Endothelial cell of umbilical vein (primary cell): ENCODE measurements around the gene CHMP1A. TPM values are rescaled to one million over a fixed set of nuclear protein-coding genes. Genes with fewer than 3 reads are reported as not detected.

Experiments
- Bru-seq: library from RNA; stranded (reverse); fragments of 400-500 nt; gene quantifications from one replicate; lab custom pipeline; 2021; lab: Mats Ljungman, UMichigan
- BruChase-seq, 2 experiments: library from RNA; stranded (reverse); fragments of 400-500 nt; gene quantifications; one replicate each; lab custom pipeline; 2021; lab: Mats Ljungman, UMichigan
- BruUV-seq: library from RNA; stranded (reverse); fragments of 400-500 nt; replicated peaks from 2 replicates; lab custom pipeline; 2021; lab: Mats Ljungman, UMichigan
- CTCF ChIA-PET: fragments of 300-600, 350-600 bp; sonication (Branson Sonifier 250); formaldehyde crosslinking; loops from one replicate; lab custom pipeline; 2021; ENCODE audit warnings: antibody characterized with exemption, inconsistent platforms; lab: Charles Lee
- POLR2A ChIA-PET: fragments of 300-600, 350-600 bp; sonication (Branson Sonifier 250); formaldehyde crosslinking; loops from one replicate; lab custom pipeline; 2021; ENCODE audit warnings: antibody characterized with exemption, inconsistent platforms; lab: Charles Lee
- DNase-seq: peaks from one replicate; pipeline ENCODE4 v3.0.0-alpha.2; 2011; ENCODE audit warnings: low read depth, low spot score
- FAIRE-seq: peaks from 2 replicates; lab custom pipeline; 2011; peaks lifted over from hg19 to GRCh38; lab: Jason Lieb, UNC
- H2AFZ ChIP-seq: 2 replicates; pipeline ENCODE4 v1.6.0; 2012; ENCODE audit warnings: low read depth, low read length, control low read depth, inconsistent platforms
- H3K27ac ChIP-seq: 2 replicates; pipeline ENCODE4 v1.5.1; 2011; ENCODE audit warnings: low read depth, mild to moderate bottlenecking, control low read depth, low read length, moderate library complexity; ENCODE audit not compliant: insufficient read depth
- H3K27me3 ChIP-seq, 2 experiments: 2 replicates each; pipeline versions ENCODE4 v1.6.0 to v1.6.1; 2011; ENCODE audit warnings: low read length in 2 of 2, mixed read lengths in 1 of 2; ENCODE audit not compliant: control insufficient read depth in 2 of 2, insufficient read depth in 2 of 2
- H3K36me3 ChIP-seq, 2 experiments: 2 replicates in 1 of 2; 3 replicates in 1 of 2; pipeline ENCODE4 v1.5.1; 2011; ENCODE audit warnings: low read length in 2 of 2, mild to moderate bottlenecking in 1 of 2, moderate library complexity in 1 of 2; ENCODE audit not compliant: control insufficient read depth in 2 of 2, insufficient read depth in 2 of 2; ENCODE audit errors: extremely low read depth in 1 of 2
- H3K4me1 ChIP-seq: 3 replicates; pipeline ENCODE4 v1.5.1; 2011; ENCODE audit warnings: mild to moderate bottlenecking, low read length; ENCODE audit not compliant: control insufficient read depth, insufficient read depth; ENCODE audit errors: extremely low read depth
- H3K4me2 ChIP-seq: 2 replicates; pipeline ENCODE4 v1.6.1; 2011; ENCODE audit warnings: low read length, control low read depth, mixed read lengths; ENCODE audit not compliant: insufficient read depth
- H3K4me3 ChIP-seq, 3 experiments: fragments of 200-600 bp in 1 of 3; sonication (generic), shearing (Covaris generic) in 1 of 3; replicated peaks in 1 of 3; 2 replicates each; pipeline ENCODE4 v1.5.1; 2011 to 2016; ENCODE audit warnings: control low read depth in 3 of 3, low read length in 3 of 3, mild to moderate bottlenecking in 2 of 3, inconsistent platforms in 1 of 3, low read depth in 1 of 3, moderate library complexity in 1 of 3; ENCODE audit not compliant: insufficient read depth in 1 of 3
- H3K79me2 ChIP-seq: 2 replicates; pipeline ENCODE4 v1.6.0; 2012; ENCODE audit warnings: low read length, inconsistent platforms; ENCODE audit not compliant: control insufficient read depth, insufficient read depth
- H3K9ac ChIP-seq: replicated peaks from 2 replicates; pipeline ENCODE3; 2011; ENCODE audit warnings: low read length, control low read depth; ENCODE audit not compliant: insufficient read depth; ENCODE audit errors: extremely low read depth
- H3K9me1 ChIP-seq: replicated peaks from 3 replicates; pipeline ENCODE4 v1.6.0; 2011; ENCODE audit warnings: mild to moderate bottlenecking, low read length; ENCODE audit not compliant: control insufficient read depth, insufficient read depth; ENCODE audit errors: extremely low read depth
- H3K9me3 ChIP-seq: replicated peaks from 2 replicates; pipeline ENCODE4 v1.5.1; 2012; ENCODE audit warnings: low read length, inconsistent platforms; ENCODE audit not compliant: control insufficient read depth, insufficient read depth
- H4K20me1 ChIP-seq: replicated peaks from 2 replicates; pipeline ENCODE3; 2011; ENCODE audit warnings: mild to moderate bottlenecking, low read length; ENCODE audit not compliant: control insufficient read depth, insufficient read depth; ENCODE audit errors: extremely low read depth
- CTCF ChIP-seq, 2 donors: IDR thresholded peaks; 1 replicate in 1 of 2; 2 replicates in 1 of 2; pipeline ENCODE4 v1.5.1; 2011; ENCODE audit warnings: low read length in 2 of 2, mild to moderate bottlenecking in 2 of 2, moderate library complexity in 2 of 2, control low read depth in 1 of 2, inconsistent platforms in 1 of 2, low read depth in 1 of 2; ENCODE audit not compliant: insufficient read depth in 1 of 2; ENCODE audit errors: extremely low read depth in 1 of 2
- EZH2 ChIP-seq: IDR thresholded peaks from 2 replicates; pipeline ENCODE4 v1.6.1; 2012; ENCODE audit warnings: borderline replicate concordance, low read depth, mild to moderate bottlenecking, moderate library complexity, low read length, inconsistent platforms; ENCODE audit not compliant: severe bottlenecking
- FOS ChIP-seq: IDR thresholded peaks from 2 replicates; pipeline ENCODE4 v1.6.1; 2011; ENCODE audit warnings: mild to moderate bottlenecking, low read length, moderate library complexity, borderline replicate concordance; ENCODE audit not compliant: insufficient read depth
- GATA2 ChIP-seq: IDR thresholded peaks from 2 replicates; pipeline ENCODE4 v1.7.0; 2011; ENCODE audit warnings: low read depth, mild to moderate bottlenecking, moderate library complexity, mixed read lengths, low read length; ENCODE audit not compliant: insufficient read length, insufficient read depth
- JUN ChIP-seq: IDR thresholded peaks from 2 replicates; pipeline ENCODE4 v1.6.1; 2011; ENCODE audit warnings: borderline replicate concordance, low read depth; ENCODE audit not compliant: insufficient read length, insufficient read depth
- MAX ChIP-seq: IDR thresholded peaks from 2 replicates; pipeline ENCODE4 v1.6.1; 2011; ENCODE audit not compliant: insufficient read depth, insufficient read length
- MYC ChIP-seq: IDR thresholded peaks from one replicate; pipeline ENCODE4 v1.6.1; 2011; ENCODE audit warnings: mild to moderate bottlenecking, low read depth, low read length
- POLR2A ChIP-seq: IDR thresholded peaks from 2 replicates; pipeline ENCODE4 v1.6.1; 2012; ENCODE audit warnings: low read depth, mild to moderate bottlenecking, control low read depth, low read length
- POLR2AphosphoS5 ChIP-seq: IDR thresholded peaks from 2 replicates; pipeline ENCODE4 v1.6.1; 2012; ENCODE audit warnings: low read depth, mild to moderate bottlenecking, control low read depth, low read length, moderate library complexity; ENCODE audit not compliant: insufficient read depth
- dilution Hi-C: fragments of 300-500 bp; cut with MboI; formaldehyde crosslinking; loops from one replicate; pipeline ENCODE4 v1.15.0; 2019; ENCODE audit warnings: low sequenced_read_pairs; ENCODE audit not compliant: extremely low pct_ligation_motif_present
- intact Hi-C: fragments of 100-400 bp; cut with micrococcal nuclease; formaldehyde crosslinking; loops from one replicate; pipeline ENCODE4 v1.10.0; 2022
- long read RNA-seq: library from polyadenylated mRNA; stranded (forward); transcript quantifications from one replicate; pipeline ENCODE4 v2.0.0, GENCODE V29; 2021
- polyA minus RNA-seq, 3 experiments: library from RNA; depleted of rRNA, polyadenylated mRNA; stranded (reverse); fragments of >200 nt; gene quantifications; 1 replicate in 1 of 3; 2 replicates in 2 of 3; pipeline ENCODE4 v1.2.3, GENCODE V29; 2011
- polyA plus RNA-seq, 4 experiments: library from polyadenylated mRNA; depleted of rRNA in 3 of 4; stranded (reverse) in 3 of 4; unstranded in 1 of 4; fragments of >200 nt; gene quantifications; 2 replicates each; pipeline versions ENCODE4 v1.2.1 to v1.2.3, GENCODE V29; 2011 to 2012; ENCODE audit warnings: missing spikeins in 1 of 4
- total RNA-seq: library from RNA; stranded (reverse); gene quantifications from 2 replicates; pipeline ENCODE4 v1.2.3, GENCODE V29; 2021

CHMP1A gene
- 83.9 and 86.3 TPM in 2 replicates for total RNA-seq
- polyA plus RNA-seq, result 101 and 110 TPM in 2 replicates
- polyA plus RNA-seq (2011; cell fraction: cytosol; rRNA removed), result 64.1 and 84.6 TPM in 2 replicates
- 98.7 and 105 TPM in 2 replicates for polyA plus RNA-seq (2011; cell fraction: nucleus; rRNA removed)
- polyA plus RNA-seq (2012), result 67.5 and 82.6 TPM in 2 replicates
- 82.6 and 99.7 TPM in 2 replicates for polyA minus RNA-seq
- polyA minus RNA-seq (2011; cell fraction: cytosol; rRNA and poly(A)+ RNA removed), result 64.0 TPM
- 24.9 and 33.4 TPM in 2 replicates for polyA minus RNA-seq (2011; cell fraction: nucleus; rRNA and poly(A)+ RNA removed)
- percentile 60 among the genes with signal in this experiment for Bru-seq, nascent RNA
- percentile 87 among the genes with signal in this experiment for BruChase-seq, experiment 1, labeled RNA remaining after a 6-hour chase
- percentile 76 among the genes with signal in this experiment for BruChase-seq, experiment 2, labeled RNA remaining after a 2-hour chase
- long read RNA-seq, transcript CHMP1A-204 (2 exons, 2,007 nt), result minor isoform, 8 of 1,575 reads
- long read RNA-seq, transcript CHMP1A-202 (6 exons, 2,295 nt), result major isoform, 12 of 1,575 reads
- long read RNA-seq, partial matches to known transcripts, result 2 of 1,575 reads
- long read RNA-seq, other reads (novel, unspliced or antisense), result 1,552 of 1,575 reads

- Histone ChIP-seq H3K9me3 (no peaks in the 10 kb centered on the region), H3K36me3 (peaks cover 0 to 4% of the 10 kb centered on the region in 2 experiments), H3K4me3 (peak within 1 kb of the TSS; percentile 68 to 98 (median 74)), H2AFZ (peak within 1 kb of the TSS; percentile 87), H3K9me1 (no peaks in the 10 kb centered on the region), H3K27me3 (no peaks in the 10 kb centered on the region), H3K79me2 (peaks cover 36% of the 10 kb centered on the region), H3K4me1 (peaks cover 13% of the 10 kb centered on the region), H3K27ac (peak within 1 kb of the TSS; percentile 49), H3K4me2 (peak within 1 kb of the TSS; percentile 51), H4K20me1 (no peaks in the 10 kb centered on the region), H3K9ac (peak within 1 kb of the TSS; percentile 89)
- FAIRE-seq (peak; percentile 88), DNase-seq (peak; percentile 86)
- TSS peak; percentile 70 for BruUV-seq
- TF ChIP-seq EZH2 (no peak), POLR2A (peak; percentile 70), FOS (no peak), POLR2AphosphoS5 (peak; percentile 95), JUN (no peak), CTCF (IDR thresholded peaks at IDR 0.05; ENCODE audit: extremely low read depth in 1 of 2, insufficient read depth in 1 of 2, low read depth in 1 of 2, low read length in 2 of 2) (no peak), GATA2 (no peak), MAX (no peak), MYC (peak; percentile 28)
- ChIA-PET POLR2A (no interaction called here), CTCF (interaction anchor here (0.6 to 1.6 kb wide), 4 partner anchors 9 to 43 kb away, joined by 3 to 5 read pairs (median 4); partner anchors contain the start of gene CDK10)
- intact Hi-C loops, result no loop called here
- dilution Hi-C loops, result no loop called here
These were observed at the start of gene CHMP1A, which contains the start of gene SPATA33 for GRCh38 chr16:89657442-89658220. Gene CHMP1A (minus strand): TSS chr16:89657708. CDS start chr16:89657588, 120 bp downstream. Gene SPATA33 (plus strand): TSS chr16:89657836. CDS start chr16:89657912, 76 bp downstream.
